Measurements from ENCODE around the gene BMPR1B. TPM values are rescaled to one million over a fixed set of nuclear protein-coding genes. Genes with fewer than 3 reads are reported as not detected.

The BMPR1B gene
- total and polyA plus RNA-seq, 9 of the 15 experiments (the other 6 are each of a cell fraction or from before 2014, with no cell fraction given) = 0.01 TPM; not detected in 8

DNA sequence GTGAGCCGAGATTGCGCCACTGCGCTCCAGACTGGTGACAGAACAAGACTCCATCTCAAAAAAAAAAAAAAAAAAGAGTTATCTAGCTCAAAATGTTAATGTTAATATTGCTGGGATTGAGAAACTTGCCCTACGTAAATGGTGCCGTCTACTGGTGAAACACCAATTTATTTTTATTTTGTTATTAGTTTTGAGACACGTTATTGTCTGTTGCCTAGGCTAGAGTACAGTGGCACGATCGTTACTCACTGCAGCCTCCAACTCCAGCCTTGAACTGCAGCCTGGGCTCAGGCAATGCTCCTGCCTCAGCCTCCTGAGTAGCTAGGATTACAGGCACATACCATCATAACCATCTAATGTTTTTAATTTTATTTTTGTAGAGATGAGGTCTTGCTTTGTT, 262.8 kb downstream of the BMPR1B start:
- BruUV-seq (replicated peaks) = no TSS peak
- Histone ChIP-seq H3K4me2 (ENCODE audit: insufficient read depth, low read length) (no peak overlapping the region), H3K79me2 (ENCODE audit: control insufficient read depth, insufficient read depth, low read length) (no peaks in the 10 kb centered on the region), H3K9ac (ENCODE audit: insufficient read depth in 1 of 2, low read depth in 2 of 2, low read length in 2 of 2) (no peak overlapping the region), H3K9me3 (replicated peaks; ENCODE audit: control insufficient read depth, insufficient read depth, low read depth, low read length) (no peaks in the 10 kb centered on the region), H2AFZ (ENCODE audit: low read depth, low read length) (no peak overlapping the region), H3K4me1 (replicated peaks in 1 of 2; ENCODE audit: control insufficient read depth in 2 of 2, insufficient read depth in 2 of 2, low read length in 2 of 2) (no peaks in the 10 kb centered on the region), H3K4me3 (no peak overlapping the region), H4K20me1 (replicated peaks; ENCODE audit: control insufficient read depth, insufficient read depth, low read length) (no peaks in the 10 kb centered on the region), H3K27ac (ENCODE audit: extremely low read depth, low read depth, low read length) (no peak overlapping the region), H3K36me3 (ENCODE audit: control insufficient read depth, insufficient read depth, low read length) (no peaks in the 10 kb centered on the region), H3K27me3 (ENCODE audit: control insufficient read depth in 2 of 2, insufficient read depth in 2 of 2, low read length in 2 of 2) (no peaks in the 10 kb centered on the region), H3K9me1 (ENCODE audit: control insufficient read depth, insufficient read depth, low read length) (no peaks in the 10 kb centered on the region)
- in situ Hi-C loops (cut with MboI) = no loop called here
- intact Hi-C loops (cut with micrococcal nuclease) = loop anchor here (10.0 kb wide), 1 partner anchor 396 kb away; no protein-coding TSS in a partner anchor
- ChIA-PET CTCF (ENCODE audit: low intra/inter-chr PET ratio) (no interaction called here), POLR2A (no interaction called here)
- DNase-seq (ENCODE audit: extremely low read depth in 1 of 4, low spot score in 3 of 4) (no peak), ATAC-seq (no peak), FAIRE-seq (no peak)
- TF ChIP-seq FIP1L1 (IDR thresholded peaks at IDR 0.05; ENCODE audit: low read depth, low read length, poor library complexity, severe bottlenecking) = no peak
- TF ChIP-seq, protein P1, sequence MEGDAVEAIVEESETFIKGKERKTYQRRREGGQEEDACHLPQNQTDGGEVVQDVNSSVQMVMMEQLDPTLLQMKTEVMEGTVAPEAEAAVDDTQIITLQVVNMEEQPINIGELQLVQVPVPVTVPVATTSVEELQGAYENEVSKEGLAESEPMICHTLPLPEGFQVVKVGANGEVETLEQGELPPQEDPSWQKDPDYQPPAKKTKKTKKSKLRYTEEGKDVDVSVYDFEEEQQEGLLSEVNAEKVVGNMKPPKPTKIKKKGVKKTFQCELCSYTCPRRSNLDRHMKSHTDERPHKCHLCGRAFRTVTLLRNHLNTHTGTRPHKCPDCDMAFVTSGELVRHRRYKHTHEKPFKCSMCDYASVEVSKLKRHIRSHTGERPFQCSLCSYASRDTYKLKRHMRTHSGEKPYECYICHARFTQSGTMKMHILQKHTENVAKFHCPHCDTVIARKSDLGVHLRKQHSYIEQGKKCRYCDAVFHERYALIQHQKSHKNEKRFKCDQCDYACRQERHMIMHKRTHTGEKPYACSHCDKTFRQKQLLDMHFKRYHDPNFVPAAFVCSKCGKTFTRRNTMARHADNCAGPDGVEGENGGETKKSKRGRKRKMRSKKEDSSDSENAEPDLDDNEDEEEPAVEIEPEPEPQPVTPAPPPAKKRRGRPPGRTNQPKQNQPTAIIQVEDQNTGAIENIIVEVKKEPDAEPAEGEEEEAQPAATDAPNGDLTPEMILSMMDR (IDR thresholded peaks at IDR 0.05 in 2 of 3, conservative IDR thresholded peaks at IDR 0.05 in 1 of 3; ENCODE audit: insufficient read depth in 2 of 3, low read depth in 1 of 3, low read length in 3 of 3) = 0 out of 6 replicates have a peak, but pooled peaks of 1 of the 3 experiments have one; percentile 2
- WGBS (ENCODE audit: insufficient coverage, low coverage, missing lambda C conversion rate) = 1% methylated on average over 8 of the region's 8 CpGs

DNA sequence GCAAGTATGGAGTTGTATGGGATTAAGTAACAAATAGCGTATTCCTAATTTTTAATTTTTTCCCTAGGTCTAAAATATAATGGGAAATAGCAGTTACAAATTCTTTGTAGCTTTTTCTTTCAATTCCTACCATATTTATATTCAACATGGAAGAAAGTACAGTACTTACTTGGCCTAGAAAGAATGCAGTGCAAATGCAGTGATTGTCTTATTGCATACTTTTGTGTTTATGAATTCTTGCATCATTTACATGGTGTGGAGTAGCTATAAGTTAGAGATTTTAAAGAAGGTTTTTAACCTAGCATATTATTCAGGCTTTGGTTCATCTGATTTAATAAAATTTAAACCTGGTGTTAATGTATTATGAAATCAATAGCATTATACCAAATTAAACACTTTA, 263.3 kb downstream of the BMPR1B start:
- Histone ChIP-seq H3K9me3 (replicated peaks; ENCODE audit: control insufficient read depth, insufficient read depth, low read depth, low read length) (no peaks in the 10 kb centered on the region), H4K20me1 (replicated peaks; ENCODE audit: control insufficient read depth, insufficient read depth, low read length) (no peaks in the 10 kb centered on the region), H2AFZ (ENCODE audit: low read depth, low read length) (no peak overlapping the region), H3K9ac (ENCODE audit: insufficient read depth in 1 of 2, low read depth in 2 of 2, low read length in 2 of 2) (no peak overlapping the region), H3K79me2 (ENCODE audit: control insufficient read depth, insufficient read depth, low read length) (no peaks in the 10 kb centered on the region), H3K27ac (ENCODE audit: extremely low read depth, low read depth, low read length) (no peak overlapping the region), H3K9me1 (ENCODE audit: control insufficient read depth, insufficient read depth, low read length) (no peaks in the 10 kb centered on the region), H3K4me3 (no peak overlapping the region), H3K36me3 (ENCODE audit: control insufficient read depth, insufficient read depth, low read length) (no peaks in the 10 kb centered on the region), H3K4me1 (replicated peaks in 1 of 2; ENCODE audit: control insufficient read depth in 2 of 2, insufficient read depth in 2 of 2, low read length in 2 of 2) (no peaks in the 10 kb centered on the region), H3K4me2 (ENCODE audit: insufficient read depth, low read length) (no peak overlapping the region), H3K27me3 (ENCODE audit: control insufficient read depth in 2 of 2, insufficient read depth in 2 of 2, low read length in 2 of 2) (no peaks in the 10 kb centered on the region)
- BruUV-seq (replicated peaks) = no TSS peak
- intact Hi-C loops (cut with micrococcal nuclease) (loop anchor here (10.0 kb wide), 1 partner anchor 396 kb away; no protein-coding TSS in a partner anchor), in situ Hi-C loops (cut with MboI) (no loop called here)
- no peak for DNase-seq (ENCODE audit: extremely low read depth in 1 of 4, low spot score in 3 of 4)
- ChIA-PET CTCF (ENCODE audit: low intra/inter-chr PET ratio) (no interaction called here), POLR2A (interaction anchor here (1.0 kb wide), 1 partner anchor 104 kb away, joined by 3 read pairs; no protein-coding TSS in a partner anchor)
- no peak for ATAC-seq
- no peak for FAIRE-seq
- 0% methylated on average over 1 of the region's 1 CpG for WGBS (ENCODE audit: insufficient coverage, low coverage, missing lambda C conversion rate)
- TF ChIP-seq E2F3 (CRISPR knock-in tag; IDR thresholded peaks at IDR 0.05) = no peak
- no peak for TF ChIP-seq RNF2 (IDR thresholded peaks at IDR 0.05)
